GM23338 (cell line): ENCODE data around the gene SEC16B. TPM values are rescaled to one million over a fixed set of nuclear protein-coding genes. Genes with fewer than 3 reads are reported as not detected.

Experiments
- ATAC-seq: fragments of 200-7000 bp; cut with Tn5 transposase; 3 replicates; pipeline ENCODE4 v1.9.1; 2020
- DNase-seq: peaks from one replicate; pipeline ENCODE4 v3.0.0-alpha.2; 2015; ENCODE audit warnings: low spot score
- H2AFZ ChIP-seq: fragments of 200-600 bp; sonication (generic); 2 replicates; pipeline ENCODE4 v1.8.0; 2016; ENCODE audit warnings: antibody characterized with exemption, mild to moderate bottlenecking, moderate library complexity
- H3F3A ChIP-seq: fragments of 200-600 bp; sonication (generic); replicated peaks from 2 replicates; pipeline ENCODE4 v1.8.0; 2017; ENCODE audit warnings: antibody characterized with exemption, mixed run types, low read depth
- H3K27ac ChIP-seq: fragments of 200-600 bp; sonication (generic); 2 replicates; pipeline ENCODE4 v1.6.1; 2016; ENCODE audit warnings: low read depth
- H3K27me3 ChIP-seq: fragments of 200-600 bp; sonication (generic); 2 replicates; pipeline ENCODE4 v1.8.0; 2016; ENCODE audit warnings: mild to moderate bottlenecking, mixed run types, moderate library complexity; ENCODE audit not compliant: insufficient read depth
- H3K36me3 ChIP-seq: fragments of 200-600 bp; sonication (generic); 2 replicates; pipeline ENCODE4 v1.8.0; 2016; ENCODE audit warnings: mild to moderate bottlenecking; ENCODE audit not compliant: insufficient read depth
- H3K4me1 ChIP-seq: fragments of 200-600 bp; sonication (generic); 2 replicates; pipeline ENCODE4 v1.8.0; 2016; ENCODE audit warnings: mild to moderate bottlenecking, moderate library complexity; ENCODE audit not compliant: insufficient read depth
- H3K4me2 ChIP-seq: fragments of 200-600 bp; sonication (generic); 2 replicates; pipeline ENCODE4 v1.7.1; 2017; ENCODE audit warnings: mixed run types
- H3K4me3 ChIP-seq: fragments of 200-600 bp; sonication (generic); 2 replicates; pipeline ENCODE4 v1.6.1; 2016; ENCODE audit warnings: mixed run types
- H3K79me2 ChIP-seq: fragments of 200-600 bp; sonication (generic); replicated peaks from 2 replicates; pipeline ENCODE4 v1.8.0; 2017; ENCODE audit warnings: mild to moderate bottlenecking; ENCODE audit not compliant: insufficient read depth
- H3K9me2 ChIP-seq: fragments of 200-600 bp; sonication (generic); 2 replicates; pipeline ENCODE4 v1.8.0; 2017; ENCODE audit not compliant: insufficient read depth
- H4K20me1 ChIP-seq: fragments of 200-600 bp; sonication (generic); replicated peaks from 2 replicates; pipeline ENCODE4 v1.8.0; 2017; ENCODE audit warnings: mild to moderate bottlenecking; ENCODE audit not compliant: insufficient read depth
- H3K27ac Mint-ChIP-seq: 2 replicates; pipeline ENCODE4 v1.8.0; 2020; ENCODE audit warnings: inconsistent platforms, mild to moderate bottlenecking, moderate library complexity, mixed read lengths
- H3K27me3 Mint-ChIP-seq: 3 replicates; pipeline ENCODE4 v1.8.0; 2022; ENCODE audit warnings: low read depth, mild to moderate bottlenecking, moderate library complexity, mixed read lengths, inconsistent platforms; ENCODE audit not compliant: insufficient read depth, poor library complexity
- H3K36me3 Mint-ChIP-seq: 3 replicates; pipeline ENCODE4 v1.8.0; 2021; ENCODE audit warnings: low read depth, mild to moderate bottlenecking, inconsistent platforms, moderate library complexity, mixed read lengths
- H3K4me1 Mint-ChIP-seq: 3 replicates; pipeline ENCODE4 v1.8.0; 2020; ENCODE audit warnings: mild to moderate bottlenecking, inconsistent platforms, mixed read lengths
- H3K4me3 Mint-ChIP-seq: 3 replicates; pipeline ENCODE4 v1.8.0; 2021; ENCODE audit warnings: moderate library complexity, mild to moderate bottlenecking, inconsistent platforms, mixed read lengths
- H3K9me3 Mint-ChIP-seq: 3 replicates; pipeline ENCODE4 v1.8.0; 2020; ENCODE audit warnings: moderate library complexity, mild to moderate bottlenecking, inconsistent platforms, mixed read lengths
- CTCF ChIP-seq, 2 experiments: fragments of 200-600 bp in 1 of 2; sonication (generic) in 1 of 2; conservative IDR thresholded peaks; 2 replicates each; pipeline versions ENCODE4 v1.5.1 to v1.6.1; 2016 to 2017; ENCODE audit warnings: antibody characterized with exemption in 2 of 2, low read depth in 2 of 2, mild to moderate bottlenecking in 2 of 2, moderate library complexity in 1 of 2
- ETS1 ChIP-seq: IDR thresholded peaks from 2 replicates; pipeline ENCODE4 v1.6.1; 2016; ENCODE audit warnings: antibody characterized with exemption
- EZH2 ChIP-seq: fragments of 200-600 bp; sonication (generic); IDR thresholded peaks from one replicate; pipeline ENCODE4 v1.8.0; 2017; ENCODE audit warnings: antibody characterized with exemption, mild to moderate bottlenecking, low read depth; ENCODE audit not compliant: unreplicated experiment
- EZH2phosphoT487 ChIP-seq: fragments of 200-600 bp; sonication (generic); IDR thresholded peaks from one replicate; pipeline ENCODE4 v1.8.1; 2018; ENCODE audit warnings: antibody characterized with exemption; ENCODE audit not compliant: unreplicated experiment
- JUNB ChIP-seq: IDR thresholded peaks from one replicate; pipeline ENCODE4 v1.6.1; 2016; ENCODE audit warnings: antibody characterized with exemption; ENCODE audit not compliant: unreplicated experiment
- NANOG ChIP-seq: IDR thresholded peaks from 2 replicates; pipeline ENCODE4 v1.6.1; 2016; ENCODE audit warnings: antibody characterized with exemption, borderline replicate concordance
- POLR2AphosphoS5 ChIP-seq: IDR thresholded peaks from 2 replicates; pipeline ENCODE4 v1.6.1; 2016; ENCODE audit warnings: antibody characterized with exemption, low read depth
- REST ChIP-seq: IDR thresholded peaks from one replicate; pipeline ENCODE4 v1.6.1; 2018; ENCODE audit warnings: antibody characterized with exemption; ENCODE audit not compliant: unreplicated experiment
- STAT1 ChIP-seq: IDR thresholded peaks from one replicate; pipeline ENCODE4 v1.6.1; 2016; ENCODE audit warnings: antibody characterized with exemption; ENCODE audit not compliant: unreplicated experiment
- ZNF114 ChIP-seq: fragments of 250-450 bp; sonication (Bioruptor Pico); IDR thresholded peaks from 2 replicates; pipeline ENCODE4 v1.5.0; 2020; ENCODE audit warnings: mild to moderate bottlenecking, moderate library complexity
- ZNF462 ChIP-seq: fragments of 250-450 bp; sonication (Bioruptor Pico); IDR thresholded peaks from 2 replicates; pipeline ENCODE4 v1.5.0; 2020; ENCODE audit warnings: mild to moderate bottlenecking, moderate library complexity
- polyA plus RNA-seq: library from polyadenylated mRNA; unstranded; fragments of >200 nt; fragmentation: Nextera tagmentation; extraction: Ambion mirVana; gene quantifications from 2 replicates; pipeline ENCODE4 v1.2.1, GENCODE V29; 2016
- total RNA-seq: library from RNA; depleted of rRNA; stranded (reverse); fragments of >200 nt; shearing (Covaris generic); gene quantifications from 2 replicates; pipeline ENCODE4 v1.2.3, GENCODE V29; 2014

SEC16B gene
- total and polyA plus RNA-seq, 2 experiments from 2014 or later = 0.29 to 1.2 TPM

GRCh38 chr1:177969109-177969508 is 749 bp downstream of the SEC16B start:
- Histone ChIP-seq H3K4me2 (no peak overlapping the region), H3K4me1 (no peaks in the 10 kb centered on the region), H3K79me2 (no peaks in the 10 kb centered on the region), H3K36me3 (no peaks in the 10 kb centered on the region), H3K4me3 (no peak overlapping the region), H3K27ac (no peak overlapping the region), H3K27me3 (no peaks in the 10 kb centered on the region), H3F3A (no peaks in the 10 kb centered on the region), H4K20me1 (no peaks in the 10 kb centered on the region), H2AFZ (no peak overlapping the region), H3K9me2 (peaks cover 22% of the 10 kb centered on the region)
- H3K36me3 Mint-ChIP-seq = no peaks in the 10 kb centered on the region
- no peak for TF ChIP-seq ZNF114 (CRISPR knock-in tag)
- no peak for TF ChIP-seq CTCF (conservative IDR thresholded peaks at IDR 0.05; ENCODE audit: low read depth in 2 of 2)
- no peak for TF ChIP-seq EZH2
- no peak for TF ChIP-seq NANOG
- TF ChIP-seq REST = no peak
- no peak for TF ChIP-seq JUNB
- TF ChIP-seq POLR2AphosphoS5 = no peak
- TF ChIP-seq EZH2phosphoT487 = no peak
- no peak for TF ChIP-seq STAT1
- no peak for TF ChIP-seq ETS1
- H3K27me3 Mint-ChIP-seq = no peaks in the 10 kb centered on the region
- DNase-seq = no peak
- no peaks in the 10 kb centered on the region; the same call in 2 of the 3 replicates for H3K4me1 Mint-ChIP-seq
- ATAC-seq = no peak
- no peaks in the 10 kb centered on the region; the same call in 2 of the 3 replicates for H3K9me3 Mint-ChIP-seq
- H3K4me3 Mint-ChIP-seq = no peak overlapping the region
- no peak overlapping the region for H3K27ac Mint-ChIP-seq

GRCh38 chr1:177966199-177966598 is 3.7 kb downstream of the SEC16B start:
- no peaks in the 10 kb centered on the region for H3F3A ChIP-seq
- H3K4me2 ChIP-seq = no peak overlapping the region
- no peak overlapping the region for H3K27ac Mint-ChIP-seq
- H3K27ac ChIP-seq = no peak overlapping the region
- H3K79me2 ChIP-seq = no peaks in the 10 kb centered on the region
- peaks cover 9% of the 10 kb centered on the region; the same call in 1 of the 2 replicates for H3K9me2 ChIP-seq
- no peak for ATAC-seq
- no peaks in the 10 kb centered on the region for H3K27me3 ChIP-seq
- no peak overlapping the region for H3K4me3 Mint-ChIP-seq
- no peak overlapping the region for H3K4me3 ChIP-seq
- H3K27me3 Mint-ChIP-seq = no peaks in the 10 kb centered on the region
- no peaks in the 10 kb centered on the region for H3K36me3 Mint-ChIP-seq
- no peaks in the 10 kb centered on the region; the same call in 2 of the 3 replicates for H3K9me3 Mint-ChIP-seq
- no peaks in the 10 kb centered on the region for H3K4me1 ChIP-seq
- no peaks in the 10 kb centered on the region for H4K20me1 ChIP-seq
- DNase-seq = no peak
- no peaks in the 10 kb centered on the region; the same call in 2 of the 3 replicates for H3K4me1 Mint-ChIP-seq
- no peaks in the 10 kb centered on the region for H3K36me3 ChIP-seq
- no peak overlapping the region for H2AFZ ChIP-seq
- TF ChIP-seq ZNF462 (CRISPR knock-in tag) = no peak
- TF ChIP-seq JUNB = no peak
